Stomach smooth muscle (tissue), 2 donors: Measurements from ENCODE around the gene AGA.

Source experiments
- H3K27ac ChIP-seq: one replicate; pipeline ENCODE4 v1.7.0; 2013; ENCODE audit warnings: mild to moderate bottlenecking, low read length, inconsistent platforms
- H3K27me3 ChIP-seq, 2 donors: one replicate each; pipeline ENCODE4 v1.7.0; 2013; ENCODE audit warnings: low read length in 2 of 2; ENCODE audit not compliant: insufficient read depth in 2 of 2, control insufficient read depth in 1 of 2
- H3K36me3 ChIP-seq, 2 donors: one replicate each; pipeline ENCODE4 v1.7.0; 2013; ENCODE audit warnings: low read length in 2 of 2; ENCODE audit not compliant: control insufficient read depth in 2 of 2, insufficient read depth in 2 of 2
- H3K4me1 ChIP-seq: one replicate; pipeline ENCODE4 v1.7.0; 2013; ENCODE audit warnings: low read length; ENCODE audit not compliant: control insufficient read depth, insufficient read depth
- H3K4me3 ChIP-seq, 2 donors: one replicate each; pipeline ENCODE4 v1.7.0; 2013; ENCODE audit warnings: low read length in 2 of 2
- H3K9ac ChIP-seq, 2 donors: one replicate each; pipeline ENCODE4 v1.7.0; 2013; ENCODE audit warnings: low read length in 2 of 2, mild to moderate bottlenecking in 1 of 2
- H3K9me3 ChIP-seq, 2 donors: one replicate each; pipeline ENCODE4 v1.7.0; 2013; ENCODE audit warnings: low read length in 2 of 2; ENCODE audit not compliant: control insufficient read depth in 2 of 2
- donor health status: healthy.
- donor health status: Pancreatic carcinoma.

The AGA gene

DNA sequence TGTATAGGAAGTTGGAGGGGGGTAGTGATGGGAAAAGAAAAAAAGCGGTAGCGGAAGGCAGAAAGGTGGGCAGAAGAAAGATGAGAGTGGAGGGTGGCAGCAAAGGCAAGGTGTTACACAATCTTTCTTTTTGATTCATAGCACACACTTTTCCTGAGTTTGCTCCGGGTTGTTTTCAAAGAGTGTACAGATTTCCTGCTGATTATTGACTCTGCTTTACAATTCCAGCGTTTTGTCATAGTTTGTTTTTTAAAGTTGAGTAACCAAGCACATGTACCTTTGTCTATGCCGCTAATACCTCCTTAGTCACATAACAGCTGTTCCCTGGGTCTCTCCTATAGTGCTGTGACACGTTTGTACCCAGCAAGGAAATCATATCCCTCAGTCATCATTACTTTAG is 50.3 kb downstream of the AGA start:
- Histone ChIP-seq H3K27ac (no peak overlapping the region), H3K4me1 (no peaks in the 10 kb centered on the region), H3K9me3 (no peaks in the 10 kb centered on the region), H3K27me3 (no peaks in the 10 kb centered on the region), H3K36me3 (no peaks in the 10 kb centered on the region), H3K9ac (no peak overlapping the region), H3K4me3 (no peak overlapping the region)

DNA sequence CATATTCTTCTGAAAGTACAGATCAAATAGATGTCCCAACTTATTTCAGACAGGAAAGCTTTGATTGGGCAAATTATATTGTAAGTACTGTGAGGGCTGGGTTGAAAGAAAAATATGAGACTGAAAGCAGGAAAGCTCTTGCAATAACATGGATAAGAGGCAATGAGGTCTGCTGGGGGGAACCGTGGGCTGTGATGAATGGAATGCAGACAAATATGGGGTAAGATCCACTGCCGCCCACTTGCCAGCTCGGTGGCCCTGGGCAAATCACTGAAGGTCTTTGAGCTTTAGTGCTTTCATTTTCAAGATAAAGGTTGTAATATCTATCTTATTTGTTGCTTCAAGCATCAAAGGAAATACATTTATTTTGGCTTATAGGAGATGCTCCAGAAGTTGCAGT is 51.0 kb downstream of the AGA start:
- Histone ChIP-seq H3K36me3 (no peaks in the 10 kb centered on the region), H3K4me3 (no peak overlapping the region), H3K9ac (no peak overlapping the region), H3K27ac (no peak overlapping the region), H3K4me1 (no peaks in the 10 kb centered on the region), H3K9me3 (no peaks in the 10 kb centered on the region), H3K27me3 (no peaks in the 10 kb centered on the region)

DNA sequence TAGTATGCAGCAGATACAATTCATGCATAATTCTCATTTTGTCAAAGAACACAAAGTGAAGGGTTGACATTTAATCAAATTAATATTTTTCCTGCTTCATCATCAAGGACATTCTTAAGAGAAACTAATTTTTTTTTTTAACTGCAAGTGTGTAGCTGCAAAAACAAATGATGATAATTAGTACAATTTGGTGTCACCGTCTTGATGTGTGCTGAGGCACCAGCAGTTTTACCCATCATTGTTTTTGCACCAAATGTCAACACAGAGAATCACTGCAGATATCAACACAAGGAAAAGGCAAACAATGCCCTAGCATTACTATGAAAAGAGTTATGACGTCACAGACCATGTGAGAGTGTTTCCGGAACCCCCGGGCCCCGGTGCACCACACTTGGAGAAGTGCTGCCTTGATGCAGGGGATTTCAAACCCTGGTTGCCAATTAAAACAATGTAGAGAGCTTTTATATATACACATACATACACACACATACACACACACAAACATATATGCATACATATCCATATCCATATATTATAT is 55.9 kb downstream of the AGA start:
- H3K9me3 ChIP-seq = no peaks in the 10 kb centered on the region
- H3K27me3 ChIP-seq = no peaks in the 10 kb centered on the region
- no peak overlapping the region for H3K4me3 ChIP-seq
- no peaks in the 10 kb centered on the region for H3K36me3 ChIP-seq
- H3K4me1 ChIP-seq = no peaks in the 10 kb centered on the region
- no peak overlapping the region for H3K27ac ChIP-seq
- no peak overlapping the region for H3K9ac ChIP-seq

DNA sequence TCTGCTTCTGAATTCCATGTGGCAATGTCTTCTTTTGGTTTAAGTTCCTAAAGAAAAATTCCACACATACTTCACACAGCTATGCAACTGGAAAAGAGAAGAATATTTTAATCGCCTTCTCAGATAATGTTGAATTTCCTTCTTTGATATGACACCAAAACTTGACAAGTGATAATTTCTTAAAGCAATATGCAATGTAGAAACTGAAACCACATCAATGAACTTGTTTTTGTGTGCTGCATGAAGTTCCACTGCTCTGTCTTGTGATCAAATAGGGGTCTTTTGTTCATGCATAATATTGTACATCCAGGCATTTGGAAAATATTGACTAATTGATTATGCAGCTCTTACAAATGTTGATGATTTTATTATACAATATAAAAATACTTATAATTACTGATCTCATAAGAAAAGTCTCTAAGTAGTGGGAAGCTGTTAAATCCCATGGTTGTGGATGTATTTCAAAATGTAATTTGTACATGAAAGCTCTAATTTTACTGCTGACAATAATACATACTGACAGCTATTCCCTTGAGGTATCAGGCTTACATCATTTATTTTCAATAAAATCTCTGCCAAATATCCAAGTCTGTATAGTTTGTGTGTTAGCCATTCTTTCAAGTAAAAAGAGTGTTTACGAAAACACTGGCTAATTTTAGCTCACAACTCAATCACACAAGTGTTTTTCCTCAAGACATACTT is 56.5 kb downstream of the AGA start:
- Histone ChIP-seq H3K4me3 (no peak overlapping the region), H3K36me3 (no peaks in the 10 kb centered on the region), H3K27ac (no peak overlapping the region), H3K9me3 (no peaks in the 10 kb centered on the region), H3K4me1 (no peaks in the 10 kb centered on the region), H3K27me3 (no peaks in the 10 kb centered on the region), H3K9ac (no peak overlapping the region)

DNA sequence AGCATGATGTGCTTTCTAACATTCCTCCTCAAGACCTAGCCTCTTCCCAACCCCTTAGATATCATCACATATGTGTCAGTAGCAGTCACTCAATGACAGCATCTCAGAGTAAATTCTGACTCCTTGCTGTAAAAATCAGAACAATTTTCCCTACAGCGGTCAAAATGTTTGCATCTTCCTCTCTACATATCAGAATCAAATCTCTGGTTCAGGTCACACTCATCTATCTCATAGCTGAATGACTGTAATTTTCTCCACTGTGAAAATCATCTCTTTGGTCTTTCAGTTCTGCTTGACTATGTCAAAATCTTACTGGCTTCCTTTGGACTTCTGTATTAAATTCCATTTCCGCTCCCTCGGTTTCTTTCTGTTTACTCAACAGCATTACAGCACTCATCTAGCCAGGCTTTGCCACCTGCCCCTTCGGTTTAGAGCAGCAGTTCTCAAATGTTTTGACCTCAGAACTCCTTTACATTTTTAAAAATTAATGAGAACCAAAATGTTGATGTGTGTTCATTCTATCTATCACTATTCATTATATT is 57.3 kb downstream of the AGA start:
- Histone ChIP-seq H3K9ac (no peak overlapping the region), H3K36me3 (no peaks in the 10 kb centered on the region), H3K9me3 (no peaks in the 10 kb centered on the region), H3K27me3 (no peaks in the 10 kb centered on the region), H3K27ac (no peak overlapping the region), H3K4me3 (no peak overlapping the region), H3K4me1 (no peaks in the 10 kb centered on the region)

DNA sequence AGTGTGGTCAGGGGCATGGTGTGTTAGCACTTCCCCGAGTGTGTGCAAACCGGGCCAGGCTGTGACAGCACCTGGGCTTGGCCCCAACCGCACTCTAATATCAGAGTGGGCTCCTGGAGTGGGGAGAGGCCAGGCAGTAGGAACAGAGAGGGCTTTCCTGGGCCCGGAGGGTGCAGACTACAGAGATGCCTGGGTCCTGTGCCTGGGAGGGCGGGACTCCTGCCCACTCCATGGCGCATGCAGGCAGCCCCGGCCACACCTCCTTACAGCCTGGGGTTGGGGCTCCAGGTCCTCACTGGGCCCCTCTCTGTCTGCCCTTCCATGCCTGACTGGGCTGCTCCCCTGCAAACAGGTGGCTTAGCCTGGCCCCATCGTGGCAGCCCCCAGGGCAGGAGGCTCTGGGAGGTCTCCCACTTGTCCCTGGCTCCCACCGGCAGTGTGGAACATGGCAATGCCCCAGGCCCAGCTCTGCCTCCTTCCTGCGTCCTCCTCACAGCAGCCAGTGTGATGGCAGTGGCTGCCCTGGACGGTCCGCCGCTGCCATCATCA is 60.4 kb downstream of the AGA start:
- H3K4me1 ChIP-seq = no peaks in the 10 kb centered on the region
- H3K27me3 ChIP-seq = no peaks in the 10 kb centered on the region
- H3K36me3 ChIP-seq = no peaks in the 10 kb centered on the region
- no peak overlapping the region for H3K4me3 ChIP-seq
- no peaks in the 10 kb centered on the region for H3K9me3 ChIP-seq
- H3K9ac ChIP-seq = no peak overlapping the region
- H3K27ac ChIP-seq = no peak overlapping the region
